PC-3 (cell line): ENCODE measurements around the gene PPP1R9B.

Source experiments
- EZH2 ChIP-seq: fragments of 300-600 bp; sonication (generic); IDR thresholded peaks from one replicate; pipeline ENCODE4 v1.6.1; 2017; ENCODE audit warnings: antibody characterized with exemption, mild to moderate bottlenecking, low read length; ENCODE audit not compliant: unreplicated experiment
- EZH2phosphoT487 ChIP-seq: fragments of 300-600 bp; sonication (generic); IDR thresholded peaks from 2 replicates; pipeline ENCODE4 v1.6.1; 2018; ENCODE audit warnings: mild to moderate bottlenecking, antibody characterized with exemption, low read length, borderline replicate concordance
- TF ChIP-seq, protein P1 (sequence below): fragments of 300-600 bp; sonication (generic); conservative IDR thresholded peaks from 2 replicates; pipeline ENCODE4 v1.5.1; 2017; ENCODE audit warnings: antibody characterized with exemption, low read depth, mild to moderate bottlenecking, low read length

DNA sequence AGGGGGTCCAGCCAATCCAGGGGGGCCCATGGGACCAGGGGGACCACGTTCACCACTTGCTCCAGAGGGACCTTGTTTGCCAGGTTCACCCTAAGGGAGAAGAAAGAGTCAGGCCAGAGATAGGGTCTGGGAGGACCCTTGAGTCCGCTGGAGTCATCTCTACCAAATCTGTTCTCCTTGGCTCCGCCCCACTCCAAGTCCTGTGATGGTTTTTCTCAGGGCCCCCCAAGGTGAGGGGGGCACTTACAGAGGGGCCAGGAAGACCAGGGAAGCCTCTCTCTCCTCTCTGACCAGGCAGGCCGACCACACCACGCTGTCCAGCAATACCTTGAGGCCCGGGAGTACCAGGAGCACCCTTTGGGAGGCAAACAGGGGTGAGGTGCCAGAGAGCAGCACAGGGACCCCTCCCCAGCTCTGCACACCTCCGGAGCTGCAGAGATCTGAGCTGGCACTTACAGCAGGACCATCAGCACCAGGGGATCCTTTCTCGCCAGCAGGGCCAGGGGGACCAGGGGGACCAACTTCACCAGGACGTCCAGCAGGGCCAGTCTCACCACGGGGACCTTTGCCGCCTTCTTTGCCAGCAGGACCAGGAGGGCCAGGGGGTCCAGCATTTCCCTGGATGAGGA, 38.6 kb upstream of the PPP1R9B start:
- no peak for TF ChIP-seq EZH2
- TF ChIP-seq, protein P1, sequence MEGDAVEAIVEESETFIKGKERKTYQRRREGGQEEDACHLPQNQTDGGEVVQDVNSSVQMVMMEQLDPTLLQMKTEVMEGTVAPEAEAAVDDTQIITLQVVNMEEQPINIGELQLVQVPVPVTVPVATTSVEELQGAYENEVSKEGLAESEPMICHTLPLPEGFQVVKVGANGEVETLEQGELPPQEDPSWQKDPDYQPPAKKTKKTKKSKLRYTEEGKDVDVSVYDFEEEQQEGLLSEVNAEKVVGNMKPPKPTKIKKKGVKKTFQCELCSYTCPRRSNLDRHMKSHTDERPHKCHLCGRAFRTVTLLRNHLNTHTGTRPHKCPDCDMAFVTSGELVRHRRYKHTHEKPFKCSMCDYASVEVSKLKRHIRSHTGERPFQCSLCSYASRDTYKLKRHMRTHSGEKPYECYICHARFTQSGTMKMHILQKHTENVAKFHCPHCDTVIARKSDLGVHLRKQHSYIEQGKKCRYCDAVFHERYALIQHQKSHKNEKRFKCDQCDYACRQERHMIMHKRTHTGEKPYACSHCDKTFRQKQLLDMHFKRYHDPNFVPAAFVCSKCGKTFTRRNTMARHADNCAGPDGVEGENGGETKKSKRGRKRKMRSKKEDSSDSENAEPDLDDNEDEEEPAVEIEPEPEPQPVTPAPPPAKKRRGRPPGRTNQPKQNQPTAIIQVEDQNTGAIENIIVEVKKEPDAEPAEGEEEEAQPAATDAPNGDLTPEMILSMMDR: no peak
- no peak for TF ChIP-seq EZH2phosphoT487
